GM13977 (cell line): ENCODE measurements around the gene CRYBA2.
A peak's percentile ranks its signal among the peaks of the same experiment; 100 is the strongest.

Experiments
- DNase-seq: peaks from one replicate; pipeline ENCODE4 v3.0.0; 2012; ENCODE audit warnings: low spot score
- in situ Hi-C: fragments of 300-500 bp; cut with MboI; formaldehyde crosslinking; loops from one replicate; pipeline ENCODE4 v1.12.0; 2022; ENCODE audit warnings: low sequenced_read_pairs, low pct_unique_long_range_greater_than_20kb, mixed read lengths, inconsistent platforms; ENCODE audit not compliant: unreplicated experiment
- TF ChIP-seq, protein P1 (sequence below): IDR thresholded peaks from 2 replicates; pipeline ENCODE4 v1.5.1; 2012; ENCODE audit warnings: mild to moderate bottlenecking, control low read depth; ENCODE audit not compliant: insufficient read depth; ENCODE audit errors: extremely low read depth, missing control alignments

The CRYBA2 gene

DNA sequence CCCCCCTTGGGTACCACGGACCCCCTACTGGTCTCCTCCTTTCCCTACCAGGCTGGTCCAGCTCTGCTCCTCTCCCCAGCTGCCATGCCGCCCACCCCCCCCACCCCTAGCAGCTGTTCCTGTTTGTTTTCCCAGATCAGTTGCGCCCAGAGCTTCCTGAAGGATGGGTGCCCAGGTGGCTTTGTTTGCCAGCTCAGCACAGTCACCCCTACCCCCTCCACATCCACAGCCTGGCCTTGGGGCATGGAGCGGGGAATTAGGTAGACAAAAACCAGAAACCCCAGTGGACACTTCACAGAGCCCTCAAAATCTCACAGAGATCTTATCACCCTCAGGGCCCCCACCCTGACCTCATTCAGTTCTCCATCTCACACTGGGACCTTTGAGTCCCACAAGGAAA is 3.7 kb upstream of the CRYBA2 start:
- no peak for DNase-seq
- in situ Hi-C loops: no loop called here

DNA sequence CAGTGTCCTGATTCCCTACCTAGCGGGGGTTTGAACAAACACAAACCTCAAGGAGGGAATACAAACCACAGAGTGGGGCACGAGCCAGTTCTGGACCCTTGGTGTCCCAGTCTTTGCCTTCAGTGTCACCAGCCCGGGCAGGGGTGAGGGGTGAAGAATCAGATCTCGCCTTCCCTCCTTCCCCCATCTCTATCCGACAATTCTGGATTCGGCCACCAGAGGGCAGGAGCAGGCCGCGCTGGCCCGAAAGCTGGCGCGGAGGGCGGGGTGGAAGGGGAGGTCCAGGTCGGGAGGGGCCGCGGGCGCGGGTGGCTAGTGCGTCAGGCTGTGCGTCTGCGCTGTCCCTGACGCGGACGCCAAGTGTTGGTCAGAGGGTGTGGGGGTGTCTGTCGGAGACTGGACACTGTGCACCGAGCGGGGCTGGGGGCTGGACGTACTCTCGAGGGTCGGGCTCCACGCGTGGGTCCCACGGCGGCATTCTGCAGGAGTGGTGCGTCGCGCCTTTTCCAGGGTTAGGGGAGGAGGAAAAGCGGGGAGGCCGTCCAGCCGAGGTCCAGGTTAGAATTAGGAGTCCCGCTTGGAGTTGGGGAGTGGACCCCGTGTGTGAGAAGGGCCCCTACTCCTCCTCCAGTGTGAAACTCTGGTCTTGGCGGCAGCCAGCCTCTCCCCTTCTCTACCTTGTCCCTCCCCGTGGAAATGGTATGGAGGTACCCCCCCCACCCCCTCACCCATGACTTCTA is 2.9 kb upstream of the CRYBA2 start:
- TF ChIP-seq, protein P1, sequence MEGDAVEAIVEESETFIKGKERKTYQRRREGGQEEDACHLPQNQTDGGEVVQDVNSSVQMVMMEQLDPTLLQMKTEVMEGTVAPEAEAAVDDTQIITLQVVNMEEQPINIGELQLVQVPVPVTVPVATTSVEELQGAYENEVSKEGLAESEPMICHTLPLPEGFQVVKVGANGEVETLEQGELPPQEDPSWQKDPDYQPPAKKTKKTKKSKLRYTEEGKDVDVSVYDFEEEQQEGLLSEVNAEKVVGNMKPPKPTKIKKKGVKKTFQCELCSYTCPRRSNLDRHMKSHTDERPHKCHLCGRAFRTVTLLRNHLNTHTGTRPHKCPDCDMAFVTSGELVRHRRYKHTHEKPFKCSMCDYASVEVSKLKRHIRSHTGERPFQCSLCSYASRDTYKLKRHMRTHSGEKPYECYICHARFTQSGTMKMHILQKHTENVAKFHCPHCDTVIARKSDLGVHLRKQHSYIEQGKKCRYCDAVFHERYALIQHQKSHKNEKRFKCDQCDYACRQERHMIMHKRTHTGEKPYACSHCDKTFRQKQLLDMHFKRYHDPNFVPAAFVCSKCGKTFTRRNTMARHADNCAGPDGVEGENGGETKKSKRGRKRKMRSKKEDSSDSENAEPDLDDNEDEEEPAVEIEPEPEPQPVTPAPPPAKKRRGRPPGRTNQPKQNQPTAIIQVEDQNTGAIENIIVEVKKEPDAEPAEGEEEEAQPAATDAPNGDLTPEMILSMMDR: peak; percentile 89
- DNase-seq: peak; percentile 94
- in situ Hi-C loops: no loop called here

More for the DNA sequence above, 3.7 kb upstream of the CRYBA2 start:
- TF ChIP-seq, protein P1: no peak

DNA sequence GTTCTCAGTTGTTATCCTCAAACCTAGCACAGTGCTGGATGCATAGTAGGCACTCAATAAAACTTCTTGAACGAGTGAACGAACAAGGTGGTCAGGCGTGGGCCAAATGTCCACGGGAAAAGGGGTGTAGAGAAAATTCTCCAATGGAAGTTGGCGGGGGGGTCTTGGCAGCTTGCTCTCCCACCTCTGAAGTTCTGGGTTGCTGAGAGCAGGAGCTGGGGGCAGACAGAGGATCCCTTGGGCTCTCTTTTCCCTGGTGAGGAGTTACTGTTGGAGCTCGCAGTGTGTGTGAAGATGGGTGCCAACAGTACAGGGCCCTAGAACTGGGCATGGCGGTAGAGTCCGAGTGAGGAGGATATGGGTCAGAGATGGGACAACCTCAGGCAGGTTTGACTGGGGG is 2.3 kb upstream of the CRYBA2 start:
- in situ Hi-C loops: no loop called here
- TF ChIP-seq, protein P1: no peak
- DNase-seq: no peak

DNA sequence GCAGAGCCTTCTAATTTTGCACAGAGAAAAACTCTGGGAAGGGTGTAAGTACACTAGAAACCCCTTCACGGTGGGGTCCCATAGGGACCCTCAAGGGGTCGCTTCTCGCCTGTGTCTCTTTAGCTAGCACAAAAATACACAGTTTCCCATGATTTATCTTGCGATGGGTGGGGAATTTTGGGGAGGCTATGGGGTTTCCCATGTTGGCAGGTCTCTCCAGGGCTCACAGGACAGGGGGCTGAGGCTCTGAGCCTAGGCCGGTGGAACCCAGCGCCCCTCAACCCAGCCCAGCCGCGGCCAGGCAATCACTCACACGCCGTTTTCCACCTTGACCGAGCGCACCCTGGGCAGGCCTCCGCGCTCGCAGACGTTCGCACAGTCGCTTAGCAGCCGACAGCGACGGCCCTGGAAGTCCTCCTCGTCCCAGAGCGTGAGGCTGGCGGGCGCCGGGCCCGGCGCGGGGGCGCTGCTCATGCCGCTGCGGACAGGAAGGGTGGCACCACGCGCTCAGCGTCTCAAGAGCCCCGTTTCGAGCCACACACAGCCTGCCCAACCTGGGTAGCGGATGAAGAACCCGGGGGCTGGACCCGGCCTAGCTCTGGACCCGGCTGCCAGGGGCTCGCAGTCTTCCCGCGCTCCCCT is 398 bp downstream of the CRYBA2 start:
- in situ Hi-C loops: no loop called here
- TF ChIP-seq, protein P1: no peak

DNA sequence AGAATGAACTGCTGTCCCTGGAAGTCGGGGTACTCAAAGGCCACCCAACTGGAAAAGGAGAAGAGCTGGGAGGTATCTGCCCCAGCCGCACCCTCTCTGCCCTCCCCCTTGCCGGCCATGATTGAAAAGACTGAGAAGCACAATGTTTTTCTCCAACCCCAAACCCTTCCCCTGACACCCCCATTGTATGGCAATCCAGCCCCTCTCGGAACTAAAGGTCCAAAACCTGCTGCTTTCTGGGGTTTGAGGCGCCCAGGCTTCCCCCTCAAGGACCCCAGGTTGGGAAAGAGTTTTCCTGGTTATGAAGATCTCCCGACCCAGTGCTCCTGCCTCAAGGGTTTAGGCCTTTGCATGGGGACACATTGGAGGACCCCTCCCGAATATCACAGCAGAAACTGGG is 1.0 kb downstream of the CRYBA2 start:
- in situ Hi-C loops: no loop called here
- TF ChIP-seq, protein P1: no peak

More for the DNA sequence above, 398 bp downstream of the CRYBA2 start:
- DNase-seq: peak; percentile 35

DNA sequence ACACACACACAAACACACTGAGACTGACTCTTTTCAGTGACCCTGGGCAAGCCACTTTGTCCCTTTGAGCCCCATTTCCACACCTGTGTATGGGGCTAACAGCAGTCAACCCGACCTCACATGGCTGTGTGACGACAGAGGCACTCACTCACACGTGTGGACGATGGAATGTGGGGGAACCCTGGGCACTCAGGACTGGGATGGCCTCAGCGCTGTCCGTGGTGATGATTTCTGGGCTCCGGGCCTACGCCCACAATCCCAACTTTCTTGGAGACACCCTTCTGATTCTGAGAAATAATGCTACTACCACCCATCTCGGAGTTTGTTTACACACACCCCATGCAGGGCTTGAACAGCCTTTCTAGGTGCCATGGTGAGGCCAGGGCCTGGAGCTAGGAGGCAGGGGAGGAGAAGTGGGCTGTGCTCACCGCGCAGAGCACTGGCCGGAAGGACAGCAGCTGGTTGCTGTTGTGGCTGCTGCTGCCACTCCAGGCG is 1.5 kb downstream of the CRYBA2 start:
- TF ChIP-seq, protein P1: no peak
- peak; percentile 30 for DNase-seq
- in situ Hi-C loops: no loop called here

More for the DNA sequence above, 1.0 kb downstream of the CRYBA2 start:
- DNase-seq: peak; percentile 11
